ENCODE results near the gene RASSF1.

The RASSF1 gene

GRCh38 chr3:50382722-50383121 lies 42.1 kb upstream of the RASSF1 start:
- no peaks in the 10 kb centered on the region for H3K9me3 ChIP-seq (ENCODE audit: control extremely low read depth in 1 of 5, control insufficient read depth in 4 of 5, insufficient read depth in 2 of 5, low read depth in 1 of 5, low read length in 4 of 5)
- H3K4me1 ChIP-seq (ENCODE audit: control extremely low read depth in 1 of 4, control insufficient read depth in 4 of 4, insufficient read depth in 4 of 4, low read length in 3 of 4) = peaks cover 0 to 12% (median 7%) of the 10 kb centered on the region in 4 experiments
- POLR2A ChIA-PET = no interaction called here
- no peak for DNase-seq
- no peak overlapping the region for H3K27ac ChIP-seq (ENCODE audit: insufficient read depth in 1 of 2, low read depth in 1 of 2, low read length in 2 of 2, poor library complexity in 1 of 2, severe bottlenecking in 2 of 2)
- no peaks in the 10 kb centered on the region for H3K36me3 ChIP-seq (ENCODE audit: control insufficient read depth in 4 of 4, insufficient read depth in 4 of 4, low read length in 3 of 4)
- CTCF ChIA-PET = interaction anchor here (0.8 kb wide), 1 partner anchor 35 kb away, joined by 3 read pairs; no protein-coding TSS in a partner anchor
- 100% methylated on average over 6 of the region's 12 CpGs for WGBS (ENCODE audit: insufficient coverage)
- peaks cover 0 to 2% (median 0%) of the 10 kb centered on the region in 5 experiments for H3K27me3 ChIP-seq (replicated peaks in 2 of 5; ENCODE audit: control insufficient read depth in 4 of 5, insufficient read depth in 5 of 5, low read length in 4 of 5)
- H3K4me3 ChIP-seq (ENCODE audit: control insufficient read depth in 1 of 7, extremely low read depth in 1 of 7, insufficient read depth in 4 of 7, low read depth in 2 of 7, low read length in 6 of 7) = no peak overlapping the region

DNA sequence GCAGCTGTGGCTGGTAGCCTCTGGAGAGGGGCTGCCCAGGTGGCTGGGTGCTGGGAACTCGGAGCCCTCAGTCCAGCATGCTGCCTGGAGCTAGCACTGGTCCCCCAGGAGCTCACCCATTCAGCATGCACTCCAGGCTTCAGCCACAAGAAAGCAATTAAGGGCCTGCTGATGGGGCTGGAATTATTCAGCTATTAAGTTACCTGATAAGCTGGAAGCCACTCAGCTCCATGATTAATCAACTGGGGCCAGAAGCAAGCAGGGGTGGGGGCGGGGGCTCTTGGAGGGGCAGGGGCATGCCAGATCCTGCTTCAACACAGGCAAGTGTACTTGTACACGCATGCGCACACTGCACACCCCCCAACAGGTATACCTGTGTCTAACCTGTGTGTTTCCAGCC lies 40.7 kb upstream of the RASSF1 start:
- CTCF ChIA-PET = interaction anchor here (0.9 to 1.8 kb wide), 3 partner anchors 11 to 33 kb away, joined by 3 to 4 read pairs (median 3); no protein-coding TSS in a partner anchor
- Histone ChIP-seq H3K36me3 (ENCODE audit: control insufficient read depth in 4 of 4, insufficient read depth in 4 of 4, low read length in 3 of 4) (no peaks in the 10 kb centered on the region), H3K27me3 (replicated peaks in 2 of 5; ENCODE audit: control insufficient read depth in 4 of 5, insufficient read depth in 5 of 5, low read length in 4 of 5) (peaks cover 0 to 2% (median 0%) of the 10 kb centered on the region in 5 experiments), H3K4me3 (ENCODE audit: control insufficient read depth in 1 of 7, extremely low read depth in 1 of 7, insufficient read depth in 4 of 7, low read depth in 2 of 7, low read length in 6 of 7) (no peak overlapping the region), H3K27ac (ENCODE audit: insufficient read depth in 1 of 2, low read depth in 1 of 2, low read length in 2 of 2, poor library complexity in 1 of 2, severe bottlenecking in 2 of 2) (no peak overlapping the region), H3K9me3 (ENCODE audit: control extremely low read depth in 1 of 5, control insufficient read depth in 4 of 5, insufficient read depth in 2 of 5, low read depth in 1 of 5, low read length in 4 of 5) (no peaks in the 10 kb centered on the region), H3K4me1 (ENCODE audit: control extremely low read depth in 1 of 4, control insufficient read depth in 4 of 4, insufficient read depth in 4 of 4, low read length in 3 of 4) (peaks cover 0 to 12% (median 7%) of the 10 kb centered on the region in 4 experiments)
- DNase-seq = no peak
- POLR2A ChIA-PET = no interaction called here
- 96% methylated on average over 4 of the region's 4 CpGs for WGBS (ENCODE audit: insufficient coverage)

DNA sequence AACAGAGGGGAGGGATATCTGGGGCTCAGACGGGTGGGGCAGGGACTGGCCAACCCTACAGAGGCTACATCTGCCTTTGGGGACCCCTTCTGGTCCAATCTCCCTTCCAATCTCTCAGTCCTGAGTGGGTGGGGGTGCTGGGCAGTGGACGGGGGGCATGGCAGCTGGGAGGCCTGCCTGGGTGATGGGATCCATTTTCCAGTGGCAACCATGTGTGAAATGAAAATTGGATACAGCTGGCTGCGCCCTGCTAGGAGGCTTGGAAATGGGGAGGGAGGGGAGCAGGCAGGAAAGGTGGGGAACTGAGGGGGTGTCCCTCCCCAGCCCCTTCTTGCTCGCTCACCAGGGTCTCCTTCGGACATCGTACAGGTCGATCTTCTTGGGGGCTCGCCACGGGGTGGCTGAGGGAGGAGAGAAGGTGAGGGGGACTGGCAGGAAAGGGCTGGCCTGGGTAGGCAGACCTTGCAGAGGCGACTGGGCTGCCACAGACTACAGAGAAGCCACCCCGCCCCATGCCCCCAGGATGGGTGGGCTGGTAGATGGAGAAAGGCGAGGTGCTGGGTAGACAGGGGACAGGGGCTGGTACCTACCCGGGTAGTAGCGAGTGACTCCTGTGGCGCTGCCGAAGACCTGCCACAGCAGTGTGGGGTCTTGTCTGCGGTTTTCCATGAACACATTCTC lies 39.9 kb upstream of the RASSF1 start:
- peaks cover 0 to 2% (median 0%) of the 10 kb centered on the region in 5 experiments for H3K27me3 ChIP-seq (replicated peaks in 2 of 5; ENCODE audit: control insufficient read depth in 4 of 5, insufficient read depth in 5 of 5, low read length in 4 of 5)
- no peaks in the 10 kb centered on the region for H3K36me3 ChIP-seq (ENCODE audit: control insufficient read depth in 4 of 4, insufficient read depth in 4 of 4, low read length in 3 of 4)
- H3K4me3 ChIP-seq (ENCODE audit: control insufficient read depth in 1 of 7, extremely low read depth in 1 of 7, insufficient read depth in 4 of 7, low read depth in 2 of 7, low read length in 6 of 7) = no peak overlapping the region
- no peaks in the 10 kb centered on the region for H3K9me3 ChIP-seq (ENCODE audit: control extremely low read depth in 1 of 5, control insufficient read depth in 4 of 5, insufficient read depth in 2 of 5, low read depth in 1 of 5, low read length in 4 of 5)
- H3K27ac ChIP-seq (ENCODE audit: insufficient read depth in 1 of 2, low read depth in 1 of 2, low read length in 2 of 2, poor library complexity in 1 of 2, severe bottlenecking in 2 of 2) = no peak overlapping the region
- DNase-seq = no peak
- WGBS (ENCODE audit: insufficient coverage) = 95% methylated on average over 7 of the region's 17 CpGs
- H3K4me1 ChIP-seq (ENCODE audit: control extremely low read depth in 1 of 4, control insufficient read depth in 4 of 4, insufficient read depth in 4 of 4, low read length in 3 of 4) = peaks cover 0 to 9% (median 5%) of the 10 kb centered on the region in 4 experiments
- ChIA-PET CTCF (interaction anchor here (1.0 to 1.8 kb wide), 2 partner anchors 10 to 33 kb away, joined by 3 read pairs; no protein-coding TSS in a partner anchor), POLR2A (no interaction called here)

- Histone ChIP-seq H3K9me3 (ENCODE audit: control extremely low read depth in 1 of 5, control insufficient read depth in 4 of 5, insufficient read depth in 2 of 5, low read depth in 1 of 5, low read length in 4 of 5) (no peaks in the 10 kb centered on the region), H3K27me3 (replicated peaks in 2 of 5; ENCODE audit: control insufficient read depth in 4 of 5, insufficient read depth in 5 of 5, low read length in 4 of 5) (no peaks in the 10 kb centered on the region), H3K27ac (ENCODE audit: insufficient read depth in 1 of 2, low read depth in 1 of 2, low read length in 2 of 2, poor library complexity in 1 of 2, severe bottlenecking in 2 of 2) (no peak overlapping the region), H3K36me3 (ENCODE audit: control insufficient read depth in 4 of 4, insufficient read depth in 4 of 4, low read length in 3 of 4) (no peaks in the 10 kb centered on the region), H3K4me3 (ENCODE audit: control insufficient read depth in 1 of 7, extremely low read depth in 1 of 7, insufficient read depth in 4 of 7, low read depth in 2 of 7, low read length in 6 of 7) (peak overlapping the region in 1 of 7 experiments; percentile 19), H3K4me1 (ENCODE audit: control extremely low read depth in 1 of 4, control insufficient read depth in 4 of 4, insufficient read depth in 4 of 4, low read length in 3 of 4) (peaks cover 0 to 9% (median 3%) of the 10 kb centered on the region in 4 experiments)
- no peak for DNase-seq
- 98% methylated on average over 15 of the region's 17 CpGs for WGBS (ENCODE audit: insufficient coverage)
- ChIA-PET POLR2A (no interaction called here), CTCF (interaction anchor here (0.9 to 1.1 kb wide), 2 partner anchors 8 to 31 kb away, joined by 3 read pairs; no protein-coding TSS in a partner anchor)
Observed at GRCh38 chr3:50378757-50379156, 38.1 kb upstream of the RASSF1 start.

DNA sequence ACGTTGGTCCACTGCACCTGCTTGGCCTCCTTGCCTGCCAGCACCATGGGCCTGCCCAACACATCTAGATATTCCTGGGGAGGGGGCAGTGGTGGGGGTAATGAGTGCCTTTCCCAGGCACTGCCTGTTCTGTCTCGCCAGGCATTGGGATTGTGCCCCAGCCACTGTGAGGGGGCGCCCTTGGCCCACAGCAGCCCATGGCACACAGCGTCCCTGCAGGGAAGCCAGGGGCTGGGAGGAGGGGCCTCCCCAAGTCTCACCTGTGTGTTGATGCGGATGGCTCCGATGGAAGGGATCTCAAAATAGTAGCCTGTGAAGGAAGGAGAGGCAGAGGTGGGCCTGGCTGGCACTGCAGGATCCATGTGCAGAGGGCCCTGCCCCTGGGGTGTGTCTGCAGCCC lies 37.4 kb upstream of the RASSF1 start:
- no peak for DNase-seq
- WGBS (ENCODE audit: insufficient coverage) = 96% methylated on average over 3 of the region's 6 CpGs
- CTCF ChIA-PET = no interaction called here
- no peaks in the 10 kb centered on the region for H3K9me3 ChIP-seq (ENCODE audit: control extremely low read depth in 1 of 5, control insufficient read depth in 4 of 5, insufficient read depth in 2 of 5, low read depth in 1 of 5, low read length in 4 of 5)
- peaks cover 0 to 12% (median 8%) of the 10 kb centered on the region in 4 experiments for H3K4me1 ChIP-seq (ENCODE audit: control extremely low read depth in 1 of 4, control insufficient read depth in 4 of 4, insufficient read depth in 4 of 4, low read length in 3 of 4)
- H3K4me3 ChIP-seq (ENCODE audit: control insufficient read depth in 1 of 7, extremely low read depth in 1 of 7, insufficient read depth in 4 of 7, low read depth in 2 of 7, low read length in 6 of 7) = no peak overlapping the region
- H3K27ac ChIP-seq (ENCODE audit: insufficient read depth in 1 of 2, low read depth in 1 of 2, low read length in 2 of 2, poor library complexity in 1 of 2, severe bottlenecking in 2 of 2) = no peak overlapping the region
- H3K27me3 ChIP-seq (replicated peaks in 2 of 5; ENCODE audit: control insufficient read depth in 4 of 5, insufficient read depth in 5 of 5, low read length in 4 of 5) = no peaks in the 10 kb centered on the region
- H3K36me3 ChIP-seq (ENCODE audit: control insufficient read depth in 4 of 4, insufficient read depth in 4 of 4, low read length in 3 of 4) = no peaks in the 10 kb centered on the region
- POLR2A ChIA-PET = no interaction called here

DNA sequence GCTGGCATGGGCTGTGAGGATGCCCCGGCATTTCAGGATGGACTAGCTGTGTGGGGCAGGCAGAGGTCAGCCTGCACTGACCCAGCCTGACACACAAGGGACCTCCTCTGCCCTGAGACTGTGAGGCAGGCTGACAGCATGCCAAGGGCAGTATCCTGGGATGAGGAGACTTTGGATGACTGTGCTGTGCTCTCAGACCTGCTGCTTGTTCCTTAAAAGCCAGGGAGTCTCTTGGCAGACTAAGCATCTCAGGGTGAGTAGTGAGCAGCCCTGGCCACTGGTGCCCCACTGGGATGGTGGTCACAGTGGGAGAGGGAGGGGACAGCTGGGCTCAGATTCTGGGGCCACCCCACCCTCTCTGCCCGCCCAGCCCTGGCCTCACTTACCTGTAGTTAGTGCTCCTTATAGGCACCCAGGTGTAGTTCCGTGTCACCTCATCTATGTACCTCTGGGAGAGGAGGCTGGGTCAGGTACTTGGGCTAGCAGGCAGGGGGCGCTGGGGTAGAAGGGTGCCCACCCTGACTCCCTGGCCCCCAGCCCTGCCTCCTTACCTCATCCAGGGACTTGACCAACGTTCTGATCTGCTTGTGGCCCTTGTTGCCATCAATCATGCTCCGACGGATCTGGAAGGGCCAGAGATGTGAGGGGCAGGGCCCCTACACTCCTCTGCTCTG lies 34.8 kb upstream of the RASSF1 start:
- Histone ChIP-seq H3K4me1 (ENCODE audit: control extremely low read depth in 1 of 4, control insufficient read depth in 4 of 4, insufficient read depth in 4 of 4, low read length in 3 of 4) (peaks cover 0 to 20% (median 15%) of the 10 kb centered on the region in 4 experiments), H3K36me3 (ENCODE audit: control insufficient read depth in 4 of 4, insufficient read depth in 4 of 4, low read length in 3 of 4) (no peaks in the 10 kb centered on the region), H3K27me3 (replicated peaks in 2 of 5; ENCODE audit: control insufficient read depth in 4 of 5, insufficient read depth in 5 of 5, low read length in 4 of 5) (no peaks in the 10 kb centered on the region), H3K4me3 (ENCODE audit: control insufficient read depth in 1 of 7, extremely low read depth in 1 of 7, insufficient read depth in 4 of 7, low read depth in 2 of 7, low read length in 6 of 7) (no peak overlapping the region), H3K27ac (ENCODE audit: insufficient read depth in 1 of 2, low read depth in 1 of 2, low read length in 2 of 2, poor library complexity in 1 of 2, severe bottlenecking in 2 of 2) (no peak overlapping the region), H3K9me3 (ENCODE audit: control extremely low read depth in 1 of 5, control insufficient read depth in 4 of 5, insufficient read depth in 2 of 5, low read depth in 1 of 5, low read length in 4 of 5) (no peaks in the 10 kb centered on the region)
- ChIA-PET CTCF (interaction anchor here (0.6 to 1.7 kb wide), 4 partner anchors 10 to 115 kb away, joined by 3 to 5 read pairs (median 4); no protein-coding TSS in a partner anchor), POLR2A (no interaction called here)
- no peak for DNase-seq
- WGBS (ENCODE audit: insufficient coverage) = 88% methylated on average over 7 of the region's 7 CpGs

Data from common myeloid progenitor, CD34-positive (primary cell).